ENCODE measurements around the gene STIL.
"Not testable (repeated sequence)": the region's sequence is repeated elsewhere in the genome, so short reads cannot be mapped to it uniquely, and the experiment has no call there.

Gene STIL

DNA sequence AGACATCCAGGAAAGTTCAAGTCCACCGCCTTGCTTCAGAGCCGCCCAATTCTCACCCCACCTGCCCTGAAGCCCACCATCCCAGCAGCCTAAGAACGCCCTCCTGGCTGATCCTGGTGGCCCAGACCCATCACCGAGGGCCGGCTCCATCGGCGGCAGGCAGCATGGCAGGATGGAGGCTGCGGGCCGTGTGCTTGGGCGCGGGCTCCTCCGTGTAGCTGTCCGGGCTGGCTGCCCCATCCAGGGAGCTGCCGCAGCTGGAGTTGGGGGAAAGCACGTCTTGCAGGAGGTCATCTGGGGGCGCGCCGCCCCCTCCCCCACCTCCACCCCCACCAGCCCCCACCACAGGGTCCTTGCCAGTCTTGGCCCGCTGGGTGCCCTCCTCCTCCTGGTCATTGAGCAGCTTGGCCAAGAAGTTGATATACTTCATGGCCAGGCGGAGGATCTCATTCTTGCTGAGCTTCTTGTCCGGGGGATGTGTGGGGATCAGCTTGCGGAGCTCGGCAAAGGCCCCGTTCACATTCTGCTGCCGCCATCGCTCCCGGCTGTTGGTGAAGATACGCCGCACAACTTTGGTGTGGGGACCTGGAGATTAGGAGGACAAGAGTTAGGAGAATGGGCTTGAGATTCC, 94.2 kb downstream of the STIL start:
- DNase-seq (ENCODE audit: low read depth): no peak

DNA sequence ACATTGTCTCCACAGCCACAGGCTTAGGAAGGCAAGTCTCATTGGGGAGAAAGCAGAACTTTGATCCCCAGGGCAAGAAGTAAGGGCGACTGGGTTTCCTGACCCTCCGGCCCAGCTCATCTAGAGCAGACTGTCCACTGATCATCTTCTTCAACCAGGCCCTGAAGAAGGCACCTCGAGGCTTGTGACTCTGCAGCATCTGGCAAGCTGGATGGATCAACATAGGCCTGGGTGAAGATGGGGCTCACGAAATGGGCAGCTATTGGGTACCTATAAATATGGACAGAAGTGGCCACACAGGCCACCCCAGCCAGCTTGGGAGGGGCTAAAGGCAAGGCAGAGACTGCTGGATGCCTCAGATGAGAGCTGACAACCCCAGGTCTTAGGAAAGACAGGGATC, 94.9 kb downstream of the STIL start:
- DNase-seq (ENCODE audit: low read depth): no peak

DNA sequence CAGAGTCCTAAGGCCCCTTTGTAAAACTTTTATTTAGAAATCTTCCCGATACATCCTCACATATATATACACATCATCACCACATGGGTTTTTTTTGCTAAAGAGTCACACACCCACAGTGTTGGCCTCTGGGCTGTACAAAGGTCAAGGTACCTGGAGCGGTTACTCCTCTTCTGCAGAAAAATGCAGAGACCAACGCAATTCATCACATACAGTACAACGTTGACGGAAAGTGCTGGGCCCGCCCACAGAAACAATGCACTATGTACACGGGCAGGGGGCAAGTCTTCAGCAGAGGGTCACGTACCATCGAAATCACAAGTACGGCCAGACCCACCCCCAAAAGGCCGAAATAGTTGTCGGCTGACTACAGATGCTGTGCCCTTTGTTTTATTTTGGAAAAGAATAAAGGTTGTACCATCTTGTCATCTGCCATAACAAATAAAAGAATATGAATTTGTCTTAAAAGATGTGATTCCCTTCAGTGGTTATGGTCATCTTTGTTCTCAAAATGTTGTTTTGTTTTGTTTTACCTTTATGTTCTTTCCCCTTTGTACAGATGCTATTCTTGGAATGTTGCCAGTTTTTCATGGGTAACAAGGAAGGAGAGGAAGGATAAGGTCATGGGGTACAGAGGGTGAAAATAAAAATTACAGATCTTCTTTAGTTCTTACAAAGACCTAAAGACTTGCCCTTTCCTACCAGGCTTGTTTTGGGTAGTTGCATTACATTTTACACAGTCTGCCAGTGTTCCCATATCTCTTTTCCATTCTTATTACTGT, 97.5 kb downstream of the STIL start:
- no peak for DNase-seq (ENCODE audit: low read depth)

DNA sequence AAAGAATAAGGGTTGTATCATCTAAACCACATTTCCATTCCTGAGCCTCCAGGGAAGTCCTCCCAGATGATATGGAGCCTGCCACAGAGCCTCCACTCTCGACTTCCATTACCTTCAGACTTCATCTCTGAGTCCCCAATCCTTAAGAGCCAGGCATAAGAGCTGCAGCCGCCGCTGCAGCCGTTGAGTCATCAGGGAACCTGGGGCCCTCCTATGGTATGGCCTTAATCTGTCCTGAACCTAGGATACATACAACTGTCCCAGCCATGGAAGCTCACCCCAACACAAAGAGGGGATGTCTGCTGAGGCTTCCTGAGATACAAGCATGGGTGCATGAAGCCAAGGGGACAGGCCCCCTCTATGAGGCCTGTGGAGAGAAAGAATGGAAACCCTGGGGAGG, 98.2 kb downstream of the STIL start:
- no peak for DNase-seq (ENCODE audit: low read depth)

DNA sequence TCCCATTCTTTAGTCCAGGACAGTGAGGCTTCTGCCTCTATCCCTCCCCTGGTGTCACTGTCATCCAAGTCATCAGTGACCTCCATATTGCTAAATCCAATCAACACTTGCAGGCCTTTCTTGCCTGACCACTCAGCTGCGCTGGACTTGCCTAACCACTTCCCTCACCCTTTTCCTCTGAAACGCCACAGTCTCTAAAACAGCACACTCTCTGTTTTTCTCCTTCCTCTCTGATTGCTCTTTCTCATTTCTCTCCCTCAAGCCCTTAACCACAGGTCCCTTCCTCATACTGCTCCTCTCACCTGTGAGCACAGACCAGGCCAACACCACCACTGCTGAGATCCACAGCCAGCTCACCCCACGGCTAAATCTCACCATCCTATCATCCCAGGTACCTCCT, 99.4 kb downstream of the STIL start:
- no peak for DNase-seq (ENCODE audit: low read depth)

DNA sequence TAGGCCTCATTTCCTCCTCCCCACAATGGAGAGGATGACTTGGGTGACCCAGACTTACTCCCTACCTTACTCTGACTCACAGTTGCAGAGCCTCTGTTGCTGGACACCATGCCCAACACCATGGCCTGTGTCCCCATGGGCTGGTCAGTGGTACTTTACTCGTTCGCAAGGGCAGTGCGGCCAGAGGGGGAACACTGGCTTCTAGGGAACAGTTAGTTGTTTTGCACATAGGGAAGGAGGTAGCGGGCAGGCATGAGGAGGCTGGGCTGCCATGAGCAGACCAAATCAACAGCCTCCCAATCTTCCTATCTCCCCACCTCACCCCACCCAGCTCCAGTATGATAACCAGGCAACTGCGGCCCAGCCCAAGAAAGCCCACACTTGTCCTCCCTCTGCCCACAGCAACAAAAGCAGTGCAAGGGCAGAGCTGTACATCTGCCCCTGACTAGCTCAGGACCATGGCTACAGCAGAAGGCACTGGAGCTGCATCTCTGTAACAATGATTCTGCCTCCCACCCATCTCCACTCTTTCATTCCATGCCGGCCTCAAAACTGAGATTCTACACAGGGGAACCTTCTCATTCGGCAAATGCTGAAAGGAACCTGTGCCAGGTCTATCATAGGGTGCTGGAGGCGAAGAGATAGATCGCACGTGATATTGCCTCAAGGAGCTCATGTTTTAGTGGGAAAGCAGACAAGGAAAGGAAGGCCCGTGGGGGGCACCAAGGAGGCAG, 100.5 kb downstream of the STIL start:
- no peak for DNase-seq (ENCODE audit: low read depth)

DNA sequence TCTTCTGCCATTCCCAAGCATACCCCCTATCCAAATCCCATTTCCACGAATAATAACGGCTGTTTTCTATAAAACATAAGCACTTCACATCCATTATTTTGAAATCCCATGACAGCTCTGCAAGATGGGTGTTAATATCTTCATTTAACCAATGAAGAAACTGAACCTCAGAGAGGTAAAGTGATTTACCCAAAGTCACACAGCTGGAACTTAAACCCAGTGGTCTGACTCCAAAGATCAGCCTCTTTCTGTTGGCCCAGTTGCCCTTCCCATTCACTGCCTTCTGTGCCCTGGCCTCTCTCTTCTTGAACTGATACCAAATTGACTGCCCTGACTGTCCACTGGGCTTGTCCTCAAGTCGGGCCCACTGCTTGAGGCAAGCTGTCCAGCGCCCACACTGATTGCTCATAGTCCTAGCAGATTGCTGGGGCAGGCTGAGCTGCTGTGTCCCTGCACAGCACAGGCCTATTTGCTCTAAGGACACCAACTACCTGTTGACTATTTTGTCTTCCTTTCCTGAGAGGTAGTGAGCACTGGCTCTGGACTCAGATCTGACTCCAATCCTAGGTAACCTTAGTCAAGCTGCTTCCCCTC, 101.2 kb downstream of the STIL start:
- no peak for DNase-seq (ENCODE audit: low read depth)

DNA sequence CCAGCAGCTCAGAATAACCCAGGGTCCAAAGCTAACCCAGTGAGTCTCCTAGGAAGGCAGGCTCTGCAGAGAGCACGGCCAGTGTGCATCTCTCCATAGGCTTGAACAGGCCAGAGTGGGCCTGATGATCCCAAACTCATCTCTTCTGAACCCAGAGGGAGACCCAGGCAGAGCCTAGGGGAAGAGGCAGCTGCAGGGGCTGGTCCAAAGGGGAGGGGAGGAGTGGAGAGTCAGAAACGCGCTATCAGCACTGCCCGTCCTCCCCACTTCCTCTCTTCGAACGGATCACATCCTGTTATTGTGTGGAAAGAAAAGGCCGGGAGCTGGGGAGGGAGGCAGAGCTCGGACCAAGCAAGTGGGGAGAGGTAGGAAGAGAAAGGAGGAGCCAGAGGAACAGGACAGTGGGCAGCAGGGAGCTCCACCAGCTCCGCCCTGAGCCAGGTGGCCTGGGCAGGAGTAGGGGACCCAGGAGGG, 102.1 kb downstream of the STIL start:
- DNase-seq (ENCODE audit: low read depth): no peak

DNA sequence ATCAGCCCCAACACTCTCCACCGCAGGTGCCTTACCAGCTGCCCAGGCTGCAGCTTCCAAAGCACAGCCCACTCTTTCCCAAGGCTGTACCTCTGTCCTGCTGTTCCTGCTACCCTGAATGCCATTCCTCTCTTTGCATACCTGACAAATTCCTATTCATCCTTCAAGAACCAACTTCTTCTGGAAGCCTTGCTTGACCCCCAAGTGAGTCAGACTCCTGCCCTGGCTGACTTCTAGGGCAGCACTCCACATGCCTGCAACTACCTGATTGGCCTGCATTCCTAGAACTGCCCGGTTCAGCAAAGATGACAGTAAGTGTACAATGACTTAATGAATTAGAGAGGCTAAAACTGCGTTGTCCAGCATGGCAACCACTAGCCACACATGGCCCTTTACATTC, 103.3 kb downstream of the STIL start:
- DNase-seq (ENCODE audit: low read depth): no peak

DNA sequence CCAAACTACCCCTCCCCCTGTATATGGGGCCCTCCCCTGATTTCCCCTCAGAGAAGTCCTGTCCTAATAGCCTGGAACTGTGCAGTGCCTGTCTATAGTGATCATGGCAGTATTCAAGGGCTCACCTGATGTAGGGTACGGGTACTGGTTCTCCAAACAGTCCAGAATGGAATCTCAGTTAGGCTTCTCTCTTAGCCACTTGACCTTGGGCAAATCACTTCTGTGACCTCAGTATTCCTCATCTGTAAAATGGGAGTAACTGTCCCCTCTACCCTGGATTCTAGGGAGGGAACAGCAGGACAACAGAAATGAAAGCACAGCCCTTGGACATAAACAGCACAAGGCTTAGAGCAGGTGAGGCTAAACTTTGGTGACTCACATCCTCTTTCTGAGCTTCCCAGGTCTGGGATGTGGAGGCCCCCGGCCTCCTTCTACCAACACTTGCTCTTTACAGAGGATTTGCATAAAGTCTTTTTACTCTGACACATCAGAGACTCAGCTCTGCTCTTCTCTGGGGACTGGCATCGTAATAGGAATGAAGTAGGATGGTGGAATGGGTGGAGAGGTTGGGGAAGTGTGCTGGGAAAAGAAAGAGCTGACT, 104.1 kb downstream of the STIL start:
- no peak for DNase-seq (ENCODE audit: low read depth)

DNA sequence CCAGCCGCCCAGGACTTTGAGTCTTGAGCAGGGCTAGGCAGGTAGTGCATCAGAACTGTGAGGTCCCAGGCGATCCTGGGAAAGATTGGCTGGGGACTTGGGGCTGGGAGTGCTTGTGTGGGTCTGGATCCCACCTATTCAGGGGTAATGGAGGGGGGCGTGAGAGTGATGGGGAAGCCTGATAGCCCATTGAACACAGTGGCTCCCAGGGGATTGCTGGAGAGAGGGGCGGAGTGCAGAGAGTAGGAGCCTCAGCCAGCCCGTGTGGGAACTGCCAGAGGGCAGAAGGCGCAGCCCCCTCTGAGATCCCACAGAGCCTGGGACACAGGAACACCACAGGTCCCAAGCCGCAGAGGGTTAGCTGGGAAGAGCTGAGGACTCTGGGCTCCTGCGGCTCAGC, 104.9 kb downstream of the STIL start:
- DNase-seq (ENCODE audit: low read depth): no peak

DNA sequence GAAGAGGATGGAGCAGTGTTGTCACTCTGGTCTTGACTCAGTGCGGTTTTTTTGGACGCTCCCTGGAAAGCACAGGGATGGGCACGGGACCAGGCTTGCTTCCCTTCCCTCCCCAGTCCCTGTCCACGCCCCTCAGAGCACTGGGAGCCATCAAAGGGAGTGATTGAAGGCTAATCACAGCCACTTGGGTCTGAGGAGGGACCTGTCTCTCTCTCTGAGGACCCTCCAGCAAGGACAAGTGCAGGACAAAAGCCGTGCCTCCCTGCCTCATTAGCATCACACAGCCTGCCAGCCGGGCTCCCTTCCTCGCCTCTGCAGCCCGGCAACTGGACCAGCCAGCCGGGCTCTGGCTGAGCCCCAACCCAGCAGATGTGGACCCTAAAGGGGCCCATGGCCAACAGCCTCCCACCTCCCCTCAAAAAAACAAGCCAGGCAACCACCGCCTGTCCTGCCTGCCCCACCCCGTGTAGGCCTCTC, 105.5 kb downstream of the STIL start:
- DNase-seq (ENCODE audit: low read depth): no peak

DNA sequence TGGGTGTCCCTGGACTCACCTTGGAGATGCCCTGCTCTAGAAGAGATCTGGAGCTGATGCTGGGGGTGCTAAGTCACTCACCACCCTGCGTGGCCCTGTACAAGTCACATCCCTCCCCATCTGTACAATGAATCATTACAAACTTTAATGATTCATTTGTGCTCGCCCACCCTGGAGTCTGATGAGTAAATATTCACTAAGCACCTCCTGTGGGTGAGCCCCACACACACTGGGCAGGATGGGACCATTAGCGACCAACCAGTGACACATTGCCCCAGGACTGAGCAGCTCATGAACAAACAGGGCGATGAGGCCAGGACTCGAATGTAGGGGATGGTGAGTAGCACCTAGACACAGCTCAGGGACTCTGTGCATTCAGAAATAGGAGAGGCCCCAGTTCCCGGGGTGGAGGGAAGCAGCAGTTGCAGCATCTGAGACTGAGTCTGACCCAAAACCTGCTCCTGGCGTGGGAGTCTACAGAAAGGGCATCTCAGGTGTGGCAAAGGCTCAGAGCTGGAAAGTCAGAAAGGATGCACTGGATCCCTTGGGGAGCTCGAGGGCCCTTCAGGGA, 106.1 kb downstream of the STIL start:
- DNase-seq (ENCODE audit: low read depth): no peak

DNA sequence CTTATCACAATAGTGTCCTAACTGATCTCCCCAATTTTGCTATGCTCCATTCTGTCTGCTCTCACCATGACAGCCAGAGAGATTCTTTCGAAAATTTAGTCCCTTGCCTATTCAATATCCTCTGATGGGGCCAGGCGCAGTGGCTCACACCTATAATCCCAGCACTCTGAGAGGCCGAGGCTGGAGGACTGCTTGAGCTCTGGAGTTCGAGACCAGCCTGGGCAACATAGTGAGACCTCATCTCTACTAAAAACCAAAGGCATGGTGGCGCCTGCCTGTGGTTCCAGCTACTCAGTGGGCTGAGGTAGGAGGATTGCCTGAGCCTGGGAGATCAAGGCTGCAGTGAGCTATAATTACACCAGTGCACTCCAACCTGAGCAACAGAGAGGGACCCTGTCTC, 108.0 kb downstream of the STIL start:
- no peak for DNase-seq (ENCODE audit: low read depth)

DNA sequence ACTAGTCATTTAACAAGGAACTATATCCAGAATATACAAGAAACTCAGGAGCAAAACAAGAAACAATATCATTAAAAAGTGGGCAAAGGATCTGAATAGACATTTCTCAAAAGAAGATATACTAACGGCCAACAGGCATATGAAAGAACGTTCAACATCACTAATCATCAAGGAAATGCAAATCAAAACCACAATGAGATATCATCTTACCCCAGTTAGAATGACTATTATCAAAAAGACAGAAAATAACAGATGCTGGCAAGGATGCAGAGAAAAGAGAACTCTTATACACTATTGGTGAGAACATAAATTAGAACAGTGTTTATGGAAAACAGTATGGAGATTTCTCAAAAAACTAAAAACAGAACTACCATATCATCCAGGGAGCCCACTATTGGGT, 110.4 kb downstream of the STIL start:
- DNase-seq (ENCODE audit: low read depth): not testable (repeated sequence)

DNA sequence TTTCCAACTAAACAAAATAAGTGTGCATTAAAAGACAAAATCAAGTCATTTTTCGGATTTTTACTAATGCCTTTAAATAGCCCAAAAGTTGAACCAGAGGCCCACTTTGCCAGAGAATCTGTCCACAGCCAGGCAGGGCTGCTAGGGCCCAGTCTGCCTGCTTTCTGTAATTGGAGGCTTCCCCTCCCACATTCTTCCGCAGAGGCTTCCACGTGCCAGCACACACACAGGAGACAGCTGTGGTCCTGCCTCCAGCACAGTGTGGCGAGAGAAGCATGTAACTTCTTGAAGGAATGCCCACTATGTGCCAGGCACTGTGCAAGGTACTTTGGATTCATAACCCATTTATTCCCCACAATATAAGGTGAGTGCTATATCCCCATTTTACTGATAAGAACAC, 112.8 kb downstream of the STIL start:
- peak; percentile 45 for DNase-seq (ENCODE audit: low read depth)
